Gastrocnemius medialis (tissue), 4 donors: ENCODE results near the gene TUBB4B.

Source experiments
- CTCF ChIP-seq, 5 experiments: fragments of 450-650 bp in 3 of 5; fragments of 200-600 bp in 2 of 5; sonication (generic) in 2 of 5; IDR thresholded peaks in 4 of 5; conservative IDR thresholded peaks in 1 of 5; 1 replicate in 4 of 5; 2 replicates in 1 of 5; pipeline ENCODE4 v1.5.1; 2016 to 2019; ENCODE audit warnings: antibody characterized with exemption in 5 of 5, mild to moderate bottlenecking in 3 of 5, moderate library complexity in 3 of 5
- POLR2A ChIP-seq, 2 donors: fragments of 450-650 bp; IDR thresholded peaks; one replicate each; pipeline ENCODE4 v1.6.1; 2017; ENCODE audit warnings: antibody characterized with exemption in 2 of 2, mild to moderate bottlenecking in 2 of 2, moderate library complexity in 2 of 2

GRCh38 chr9:137251490-137252268 lies 10.6 kb downstream of the TUBB4B start:
- TF ChIP-seq CTCF (IDR thresholded peaks at IDR 0.05 in 4 of 5, conservative IDR thresholded peaks at IDR 0.05 in 1 of 5): no peak
- no peak for TF ChIP-seq POLR2A (IDR thresholded peaks at IDR 0.05)
